NCI-H524 treated with DMSO at 0.1 percent for 48 hours (cell line): ENCODE results near the gene ABCB11.
"Not testable (repeated sequence)": the region's sequence is repeated elsewhere in the genome, so short reads cannot be mapped to it uniquely, and the experiment has no call there.

ENCODE experiments used
- DNase-seq: peaks from one replicate; lab custom pipeline; 2025; lab: John Stamatoyannopoulos, UW

ABCB11 gene

GRCh38 chr2:168971261-168971660 lies 59.9 kb downstream of the ABCB11 start:
- no peak for DNase-seq

GRCh38 chr2:168970711-168971233 lies 60.4 kb downstream of the ABCB11 start:
- DNase-seq, result no peak

GRCh38 chr2:168969865-168970264 lies 61.3 kb downstream of the ABCB11 start:
- DNase-seq, result no peak

- no peak for DNase-seq
Observed at GRCh38 chr2:168968342-168968741, 62.8 kb downstream of the ABCB11 start.

- no peak for DNase-seq
Observed at GRCh38 chr2:168964251-168964807, 66.8 kb downstream of the ABCB11 start.

- DNase-seq, result no peak
Observed at GRCh38 chr2:168962636-168963035, 68.5 kb downstream of the ABCB11 start.

- DNase-seq, result no peak
Observed at GRCh38 chr2:168961450-168962229, 69.5 kb downstream of the ABCB11 start.

GRCh38 chr2:168956392-168956791 lies 74.7 kb downstream of the ABCB11 start:
- DNase-seq, result no peak

GRCh38 chr2:168955321-168955720 lies 75.8 kb downstream of the ABCB11 start:
- DNase-seq, result no peak

GRCh38 chr2:168954256-168954655 lies 76.9 kb downstream of the ABCB11 start:
- DNase-seq, result no peak

- no peak for DNase-seq
Observed at GRCh38 chr2:168952424-168952823, 78.7 kb downstream of the ABCB11 start.

- DNase-seq, result no peak
Observed at GRCh38 chr2:168951871-168952270, 79.3 kb downstream of the ABCB11 start.

GRCh38 chr2:168949324-168949723 lies 81.8 kb downstream of the ABCB11 start:
- no peak for DNase-seq

- no peak for DNase-seq
Observed at GRCh38 chr2:168948621-168949212, 82.4 kb downstream of the ABCB11 start.

- no peak for DNase-seq
Observed at GRCh38 chr2:168945508-168945907, 85.6 kb downstream of the ABCB11 start.

- DNase-seq, result no peak
Observed at GRCh38 chr2:168944065-168944464, 87.1 kb downstream of the ABCB11 start.

GRCh38 chr2:168941297-168941696 lies 89.8 kb downstream of the ABCB11 start:
- no peak for DNase-seq

- no peak for DNase-seq
Observed at GRCh38 chr2:168939918-168940317, 91.2 kb downstream of the ABCB11 start.

- DNase-seq, result no peak
Observed at GRCh38 chr2:168939061-168939460, 92.1 kb downstream of the ABCB11 start.

GRCh38 chr2:168935810-168936581 lies 95.1 kb downstream of the ABCB11 start:
- DNase-seq, result no peak

- no peak for DNase-seq
Observed at GRCh38 chr2:168934826-168935225, 96.3 kb downstream of the ABCB11 start.

GRCh38 chr2:168932174-168932573 lies 99.0 kb downstream of the ABCB11 start:
- not testable (repeated sequence) for DNase-seq
